ENCODE measurements around the gene NFYC.
"Not testable (repeated sequence)": the region's sequence is repeated elsewhere in the genome, so short reads cannot be mapped to it uniquely, and the experiment has no call there.

NFYC gene

DNA sequence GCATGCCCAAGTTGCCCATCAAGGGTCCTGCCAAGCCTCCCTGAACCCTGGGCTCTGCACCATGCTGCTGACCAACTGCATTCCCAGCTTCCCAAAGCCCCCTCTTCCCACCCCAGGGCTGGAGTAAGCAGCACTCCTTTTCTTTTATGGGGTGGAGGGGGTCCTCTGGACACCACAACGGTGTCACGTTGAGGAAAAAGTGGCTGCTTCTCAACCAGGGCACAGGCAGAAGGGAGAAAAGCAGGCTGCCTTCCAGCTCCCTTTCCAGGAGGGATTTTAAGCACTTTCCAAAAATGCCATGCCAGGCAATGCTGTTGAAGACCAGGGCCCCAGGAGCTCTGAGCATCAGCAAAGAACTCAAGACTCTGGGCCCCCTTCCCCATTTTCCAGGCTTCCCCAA is 26.7 kb upstream of the NFYC start:
- in situ Hi-C loops (cut with HindIII; ENCODE audit: low sequenced_read_pairs), result no loop called here

- in situ Hi-C loops (cut with HindIII; ENCODE audit: low sequenced_read_pairs), result no loop called here
These were observed 26.0 kb upstream of the NFYC start, which contains the start of gene RIMS3 for GRCh38 chr1:40665335-40666171. Gene RIMS3, minus strand, starts transcription at chr1:40665682. Its CDS starts 23,757 bp downstream, at chr1:40641925.

DNA sequence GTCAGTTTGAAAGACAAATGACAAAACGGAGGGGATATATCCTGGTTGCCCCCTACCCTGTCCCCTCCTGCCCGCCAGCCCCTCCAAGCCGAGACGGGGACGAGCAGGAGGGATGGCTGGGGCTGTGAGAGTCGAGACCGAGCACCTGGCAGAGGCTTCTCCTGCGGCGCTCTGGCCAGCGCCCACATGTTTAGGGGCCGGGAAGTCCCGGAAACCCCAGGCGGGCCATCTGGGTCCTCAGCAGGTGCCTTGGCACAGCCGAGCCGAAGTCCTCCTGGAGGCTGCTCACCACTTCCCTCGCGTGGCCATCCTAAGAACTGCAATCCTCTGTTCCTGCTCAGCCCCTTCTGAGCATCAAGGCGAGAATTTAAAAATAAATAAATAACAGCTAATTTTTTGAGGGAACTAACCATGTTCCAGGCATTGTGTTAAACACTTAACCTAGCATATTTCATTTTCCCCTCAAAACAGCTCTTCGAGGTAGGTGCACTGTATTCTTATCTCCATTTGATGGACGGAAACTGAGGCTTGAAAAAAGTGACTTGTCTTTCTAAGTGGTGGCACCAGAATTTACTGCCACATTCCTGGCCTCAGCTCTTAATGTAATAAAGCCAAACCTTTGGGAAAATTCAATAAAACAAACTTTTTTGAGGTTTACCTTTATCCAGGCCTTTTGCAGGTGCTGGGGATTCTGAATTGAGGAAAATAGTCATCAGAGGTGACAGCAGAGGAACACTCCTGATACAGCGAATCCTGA is 22.6 kb upstream of the NFYC start:
- in situ Hi-C loops (cut with HindIII; ENCODE audit: low sequenced_read_pairs), result no loop called here

DNA sequence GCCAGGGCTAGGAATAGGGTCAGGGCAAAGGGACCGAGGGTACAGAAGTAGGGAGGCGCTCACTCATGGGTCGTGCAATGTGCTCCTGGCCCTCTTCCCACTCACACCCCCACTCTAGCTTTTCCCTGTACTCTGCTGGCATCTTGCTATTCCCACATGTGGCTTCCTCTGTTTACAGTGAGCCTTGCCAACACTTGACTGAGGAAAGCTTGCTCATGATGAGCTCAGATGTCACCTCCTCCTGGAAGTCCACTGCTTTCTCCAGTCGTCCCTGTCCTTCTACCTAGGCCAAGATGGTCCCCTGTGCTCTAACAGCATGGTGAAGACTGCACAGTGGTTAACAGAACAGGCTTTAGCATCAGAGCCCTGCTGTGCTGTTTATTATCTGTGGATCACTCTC is 18.1 kb upstream of the NFYC start:
- in situ Hi-C loops (cut with HindIII; ENCODE audit: low sequenced_read_pairs), result loop anchor here (5.0 kb wide), 1 partner anchor 59 kb away; no protein-coding TSS in a partner anchor

DNA sequence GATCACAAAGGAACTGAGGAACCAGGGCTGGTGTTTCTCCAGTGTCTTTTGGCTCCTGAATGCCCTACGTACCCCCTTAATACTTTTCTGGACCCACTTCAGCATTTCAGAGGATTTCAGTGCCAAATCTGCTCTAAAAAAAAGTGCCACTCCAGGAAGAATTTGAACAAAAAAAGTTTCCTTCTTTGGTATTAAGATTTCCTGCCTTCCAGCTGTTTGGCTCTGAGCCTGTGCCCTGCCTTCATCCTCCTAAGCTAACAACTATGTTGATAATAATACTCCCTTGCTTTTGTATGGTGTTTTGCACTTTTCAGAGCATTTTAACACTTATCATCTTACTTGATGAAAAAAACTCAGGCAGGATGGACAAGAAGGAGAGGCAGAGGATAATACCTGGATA is 15.0 kb upstream of the NFYC start:
- in situ Hi-C loops (cut with HindIII; ENCODE audit: low sequenced_read_pairs), result no loop called here

- in situ Hi-C loops (cut with HindIII; ENCODE audit: low sequenced_read_pairs), result no loop called here
These were observed 12.1 kb upstream of the NFYC start for GRCh38 chr1:40679165-40679953.

- in situ Hi-C loops (cut with HindIII; ENCODE audit: low sequenced_read_pairs), result no loop called here
These were observed 6.8 kb upstream of the NFYC start for GRCh38 chr1:40684669-40685068.

- in situ Hi-C loops (cut with HindIII; ENCODE audit: low sequenced_read_pairs), result no loop called here
These were observed 4.4 kb upstream of the NFYC start for GRCh38 chr1:40687059-40687458.

- in situ Hi-C loops (cut with HindIII; ENCODE audit: low sequenced_read_pairs), result no loop called here
These were observed 3.8 kb upstream of the NFYC start for GRCh38 chr1:40687661-40688060.

DNA sequence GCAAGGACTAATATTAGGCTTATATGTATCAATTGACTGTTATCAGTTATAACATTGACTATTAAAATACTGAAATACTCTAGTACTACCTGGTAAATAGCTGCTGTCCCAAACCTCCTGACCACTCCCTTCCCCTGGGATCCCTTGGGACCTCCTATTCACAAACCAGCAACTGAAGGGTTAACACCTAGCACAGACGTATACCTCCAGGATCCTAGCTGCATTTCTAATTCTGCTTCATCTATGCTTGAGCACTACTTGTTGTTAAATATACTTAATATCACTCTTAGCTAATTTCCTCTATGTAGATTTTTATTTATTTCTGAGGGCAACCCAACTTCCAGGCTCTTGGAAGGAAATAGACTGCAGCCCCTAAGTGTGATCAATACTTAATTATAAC is 1.8 kb upstream of the NFYC start:
- in situ Hi-C loops (cut with HindIII; ENCODE audit: low sequenced_read_pairs), result no loop called here

GRCh38 chr1:40690771-40691537 is 550 bp upstream of the NFYC start:
- in situ Hi-C loops (cut with HindIII; ENCODE audit: low sequenced_read_pairs), result no loop called here

GRCh38 chr1:40692429-40692895 is 958 bp downstream of the NFYC start:
- in situ Hi-C loops (cut with HindIII; ENCODE audit: low sequenced_read_pairs), result no loop called here

DNA sequence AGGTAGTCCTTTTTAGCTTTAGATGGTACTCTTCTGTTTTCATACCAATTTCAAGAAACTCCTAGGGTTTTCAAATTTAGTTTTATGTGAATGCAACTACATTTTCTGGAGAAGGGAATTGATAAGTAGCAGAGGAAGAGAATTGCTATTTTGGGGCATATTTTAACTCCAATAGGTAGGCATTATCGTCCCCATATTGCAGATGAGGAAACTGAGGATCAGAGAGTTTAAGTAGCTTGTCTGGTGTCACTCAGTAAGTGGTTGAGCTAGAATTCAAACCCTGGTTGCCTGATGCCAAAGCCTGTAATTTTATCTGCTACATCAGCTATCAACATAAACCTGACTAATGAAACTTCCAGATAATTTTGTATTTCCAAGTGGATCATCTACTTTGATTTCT is 1.9 kb downstream of the NFYC start:
- in situ Hi-C loops (cut with HindIII; ENCODE audit: low sequenced_read_pairs), result no loop called here

- in situ Hi-C loops (cut with HindIII; ENCODE audit: low sequenced_read_pairs), result no loop called here
These were observed 2.9 kb downstream of the NFYC start for GRCh38 chr1:40694353-40694874.

DNA sequence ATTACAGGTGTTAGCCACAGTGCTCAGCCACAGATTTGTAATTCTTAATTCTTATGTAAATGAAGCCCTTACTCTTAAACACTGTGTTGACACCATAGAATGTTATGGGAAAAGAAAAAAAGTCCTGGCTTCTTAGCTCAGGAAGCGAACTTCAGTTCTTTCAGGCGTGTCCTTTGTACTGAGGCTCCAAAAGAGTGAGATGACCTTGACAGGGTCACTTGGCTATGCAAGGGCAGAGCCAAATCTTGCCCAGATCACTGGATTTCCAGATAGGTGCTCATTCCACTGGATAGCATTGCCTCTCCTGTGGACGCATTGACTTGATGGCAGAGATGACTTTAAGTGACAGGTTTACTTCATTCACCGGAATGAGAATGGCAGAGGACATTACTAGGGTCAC is 4.8 kb downstream of the NFYC start:
- in situ Hi-C loops (cut with HindIII; ENCODE audit: low sequenced_read_pairs), result no loop called here

GRCh38 chr1:40697436-40697835 is 5.9 kb downstream of the NFYC start:
- in situ Hi-C loops (cut with HindIII; ENCODE audit: low sequenced_read_pairs), result no loop called here

GRCh38 chr1:40699787-40700186 is 8.3 kb downstream of the NFYC start:
- in situ Hi-C loops (cut with HindIII; ENCODE audit: low sequenced_read_pairs), result no loop called here

- in situ Hi-C loops (cut with HindIII; ENCODE audit: low sequenced_read_pairs), result no loop called here
These were observed 10.2 kb downstream of the NFYC start for GRCh38 chr1:40701684-40702083.

GRCh38 chr1:40702810-40703209 is 11.3 kb downstream of the NFYC start:
- in situ Hi-C loops (cut with HindIII; ENCODE audit: low sequenced_read_pairs), result not testable (repeated sequence)

DNA sequence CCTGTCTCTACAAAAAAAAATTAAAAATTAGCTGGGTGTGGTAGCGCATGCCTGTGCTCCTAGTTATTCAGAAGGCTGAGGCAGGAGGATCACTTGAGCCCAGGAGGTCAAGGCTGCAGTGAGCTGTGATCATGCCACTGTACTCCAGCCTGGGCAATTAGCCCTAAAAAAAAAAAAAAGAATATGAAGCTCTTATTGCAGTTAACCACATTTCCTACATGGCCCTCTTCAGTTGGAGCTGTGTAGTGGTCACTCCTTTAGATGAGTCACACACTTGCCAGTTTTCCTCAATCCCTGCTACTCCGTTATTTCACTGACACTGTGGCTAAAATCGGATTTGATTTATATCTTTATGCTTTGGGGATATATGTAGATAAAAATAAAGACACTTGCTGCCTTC is 11.8 kb downstream of the NFYC start:
- in situ Hi-C loops (cut with HindIII; ENCODE audit: low sequenced_read_pairs), result no loop called here

Data from endothelial cell of hepatic sinusoid (primary cell).